Spleen (tissue), 7 donors: ENCODE data around the gene CDC42EP2.

Source experiments
- POLR2A ChIP-seq, 3 donors: fragments of 450-650 bp; IDR thresholded peaks; one replicate each; pipeline ENCODE4 v1.5.1; 2017; ENCODE audit warnings: antibody characterized with exemption in 3 of 3, mild to moderate bottlenecking in 1 of 3
- POLR2AphosphoS5 ChIP-seq, 3 donors: sonication (generic); formaldehyde crosslinking; IDR thresholded peaks; one replicate each; pipeline ENCODE4 v1.5.1; 2017; ENCODE audit warnings: antibody characterized with exemption in 3 of 3
- TF ChIP-seq, protein P1 (sequence below), 11 experiments: fragments of 200-600 bp in 7 of 11; fragments of 450-650 bp in 4 of 11; sonication (generic) in 4 of 11; IDR thresholded peaks in 8 of 11; conservative IDR thresholded peaks in 3 of 11; 1 replicate in 7 of 11; 2 replicates in 4 of 11; pipeline versions ENCODE4 v1.4.0 to v1.8.0; 2016 to 2021; ENCODE audit warnings: antibody characterized with exemption in 11 of 11, inconsistent platforms in 4 of 11, mild to moderate bottlenecking in 1 of 11
- donor health status: DM: no; HTN: no; CAD: no; lungs with moderate emphysema.
- donor health status: DM: no; HTN: no; CAD: no.
- donor health status: DM: no; HTN: no; CAD: no.

DNA sequence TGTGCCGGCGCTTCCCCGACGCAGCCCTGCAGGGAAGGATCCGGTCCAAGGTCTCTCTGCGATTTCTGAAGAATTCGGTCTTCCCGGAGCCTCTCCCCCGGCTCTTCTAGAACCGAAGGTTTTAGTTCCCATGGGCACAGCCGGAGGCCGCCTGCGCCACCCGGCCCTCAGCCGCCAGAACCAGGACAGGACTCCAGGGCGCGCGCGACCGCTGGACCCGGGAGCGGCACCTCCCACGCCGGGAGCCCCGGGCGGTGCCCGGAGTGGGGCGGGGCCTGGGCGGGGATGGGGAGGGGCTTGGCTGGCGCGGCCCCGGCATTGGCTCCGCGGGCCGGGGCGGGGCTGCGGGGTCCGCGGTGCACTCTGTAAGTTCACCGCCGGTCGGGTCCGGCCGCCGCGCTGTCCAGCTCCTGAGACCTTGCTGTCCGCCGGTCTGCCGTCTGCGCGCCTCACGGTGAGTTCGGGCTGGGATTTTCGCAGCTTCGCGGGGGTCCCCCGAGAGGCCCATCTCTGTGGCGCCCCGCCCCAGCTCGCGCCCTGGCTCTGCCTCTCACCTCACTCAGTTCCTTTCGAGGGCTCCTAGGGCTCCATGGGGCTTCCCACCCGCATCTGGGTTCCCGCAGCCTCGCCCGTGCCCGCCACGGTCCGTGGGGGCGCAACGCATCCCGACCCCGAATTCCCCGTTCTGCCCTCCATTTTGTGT lies at the start of gene CDC42EP2:
- TF ChIP-seq, protein P1, sequence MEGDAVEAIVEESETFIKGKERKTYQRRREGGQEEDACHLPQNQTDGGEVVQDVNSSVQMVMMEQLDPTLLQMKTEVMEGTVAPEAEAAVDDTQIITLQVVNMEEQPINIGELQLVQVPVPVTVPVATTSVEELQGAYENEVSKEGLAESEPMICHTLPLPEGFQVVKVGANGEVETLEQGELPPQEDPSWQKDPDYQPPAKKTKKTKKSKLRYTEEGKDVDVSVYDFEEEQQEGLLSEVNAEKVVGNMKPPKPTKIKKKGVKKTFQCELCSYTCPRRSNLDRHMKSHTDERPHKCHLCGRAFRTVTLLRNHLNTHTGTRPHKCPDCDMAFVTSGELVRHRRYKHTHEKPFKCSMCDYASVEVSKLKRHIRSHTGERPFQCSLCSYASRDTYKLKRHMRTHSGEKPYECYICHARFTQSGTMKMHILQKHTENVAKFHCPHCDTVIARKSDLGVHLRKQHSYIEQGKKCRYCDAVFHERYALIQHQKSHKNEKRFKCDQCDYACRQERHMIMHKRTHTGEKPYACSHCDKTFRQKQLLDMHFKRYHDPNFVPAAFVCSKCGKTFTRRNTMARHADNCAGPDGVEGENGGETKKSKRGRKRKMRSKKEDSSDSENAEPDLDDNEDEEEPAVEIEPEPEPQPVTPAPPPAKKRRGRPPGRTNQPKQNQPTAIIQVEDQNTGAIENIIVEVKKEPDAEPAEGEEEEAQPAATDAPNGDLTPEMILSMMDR (IDR thresholded peaks at IDR 0.05 in 8 of 11, conservative IDR thresholded peaks at IDR 0.05 in 3 of 11) = peak in 3 of 11 experiments; percentile 29 to 63 (median 34)
- TF ChIP-seq POLR2AphosphoS5 (IDR thresholded peaks at IDR 0.05) (peak; percentile 70 to 89 (median 84)), POLR2A (IDR thresholded peaks at IDR 0.05) (peak in 1 of 3 donors; percentile 27)
